A549 (cell line): ENCODE results near the gene TUBA4A.

Experiments used
- CHD4 ChIP-seq: fragments of 200-600 bp; sonication (generic); IDR thresholded peaks from 2 replicates; pipeline ENCODE4 v1.6.1; 2016; ENCODE audit warnings: antibody characterized with exemption, mild to moderate bottlenecking, borderline replicate concordance
- CTCF ChIP-seq: fragments of >200 bp; sonication (Bioruptor Twin); formaldehyde crosslinking; IDR thresholded peaks from 3 replicates; pipeline ENCODE4 v1.5.1; 2016
- ESRRA ChIP-seq: fragments of 150-350 bp; IDR thresholded peaks from 2 replicates; pipeline ENCODE4 v1.6.1; 2014; ENCODE audit warnings: mild to moderate bottlenecking, low read length, borderline replicate concordance
- MAFK ChIP-seq: fragments of 450-650 bp; IDR thresholded peaks from 2 replicates; pipeline ENCODE4 v1.6.1; 2014; ENCODE audit not compliant: partially characterized antibody
- NR3C1 ChIP-seq: fragments of >200 bp; sonication (Bioruptor Twin); formaldehyde crosslinking; IDR thresholded peaks from 3 replicates; pipeline ENCODE4 v1.6.1; 2017
- POLR2A ChIP-seq: IDR thresholded peaks from 2 replicates; pipeline ENCODE4 v1.6.1; 2012; ENCODE audit warnings: mild to moderate bottlenecking, low read length
- RFX5 ChIP-seq: fragments of 450-650 bp; IDR thresholded peaks from 2 replicates; pipeline ENCODE4 v1.7.1; 2014; ENCODE audit warnings: antibody characterized with exemption, mild to moderate bottlenecking, moderate library complexity

GRCh38 chr2:219253753-219254589 is at the start of gene TUBA4A:
- TF ChIP-seq MAFK (no peak), POLR2A (peak; percentile 99), CTCF (no peak), RFX5 (no peak), NR3C1 (no peak), ESRRA (no peak), CHD4 (no peak)
